B cell (primary cell): ENCODE results near the gene SLC7A6. TPM values are rescaled to one million over a fixed set of nuclear protein-coding genes. Genes with fewer than 3 reads are reported as not detected.

Source experiments
- ATAC-seq: fragments of 200-7000 bp; cut with Tn5 transposase; one replicate; pipeline ENCODE4 v1.10.0; 2021; ENCODE audit warnings: low read depth, mild to moderate bottlenecking, moderate number of reproducible peaks, moderate library complexity
- CTCF ChIA-PET: fragments of 350-600 bp; sonication (Branson Sonifier 250); formaldehyde crosslinking; loops from one replicate; lab custom pipeline; 2021; ENCODE audit warnings: antibody characterized with exemption, inconsistent platforms; lab: Charles Lee
- POLR2A ChIA-PET: fragments of 350-600 bp; sonication (Branson Sonifier 250); formaldehyde crosslinking; loops from one replicate; lab custom pipeline; 2021; ENCODE audit warnings: antibody characterized with exemption; lab: Charles Lee
- DNase-seq: peaks from one replicate; pipeline ENCODE4 v3.0.0; 2013
- H2AFZ ChIP-seq: 2 replicates; pipeline ENCODE4 v1.6.1; 2012; ENCODE audit warnings: mild to moderate bottlenecking, low read depth, low read length; ENCODE audit not compliant: insufficient read depth, poor library complexity, severe bottlenecking
- H3K27ac ChIP-seq, 2 donors: 1 replicate in 1 of 2; 2 replicates in 1 of 2; pipeline ENCODE4 v1.5.1; 2012 to 2013; ENCODE audit warnings: low read length in 2 of 2, mild to moderate bottlenecking in 2 of 2, moderate library complexity in 1 of 2
- H3K27me3 ChIP-seq, 4 experiments: fragments of 200-600 bp in 1 of 4; sonication (generic) in 1 of 4; replicated peaks in 1 of 4; 1 replicate in 2 of 4; 2 replicates in 2 of 4; pipeline versions ENCODE4 v1.6.1 to v1.7.0; 2013 to 2016; ENCODE audit warnings: low read length in 3 of 4, mild to moderate bottlenecking in 2 of 4, mixed read lengths in 1 of 4, moderate library complexity in 1 of 4; ENCODE audit not compliant: insufficient read depth in 4 of 4, control insufficient read depth in 3 of 4; ENCODE audit errors: control extremely low read depth in 1 of 4
- H3K36me3 ChIP-seq, 2 experiments: replicated peaks in 1 of 2; 1 replicate in 1 of 2; 2 replicates in 1 of 2; pipeline versions ENCODE4 v1.6.1 to v1.7.1; 2013; ENCODE audit warnings: low read length in 1 of 2; ENCODE audit not compliant: insufficient read depth in 2 of 2, control insufficient read depth in 1 of 2; ENCODE audit errors: control extremely low read depth in 1 of 2, extremely low read depth in 1 of 2
- H3K4me1 ChIP-seq, 2 donors: fragments of 200-600 bp in 1 of 2; sonication (generic) in 1 of 2; 1 replicate in 1 of 2; 2 replicates in 1 of 2; pipeline versions ENCODE4 v1.5.1 to v1.6.1; 2013 to 2017; ENCODE audit warnings: low read length in 2 of 2; ENCODE audit not compliant: control insufficient read depth in 2 of 2, insufficient read depth in 2 of 2
- H3K4me2 ChIP-seq: replicated peaks from 2 replicates; pipeline ENCODE3; 2012; ENCODE audit warnings: mild to moderate bottlenecking, low read depth, low read length; ENCODE audit not compliant: poor library complexity, severe bottlenecking
- H3K4me3 ChIP-seq, 5 experiments: fragments of 200-600 bp in 1 of 5; sonication (generic) in 1 of 5; 1 replicate in 3 of 5; 2 replicates in 2 of 5; pipeline versions ENCODE4 v1.5.1 to v1.7.0; 2011 to 2016; ENCODE audit warnings: low read length in 4 of 5, mild to moderate bottlenecking in 4 of 5, low read depth in 2 of 5, control low read depth in 1 of 5, moderate library complexity in 1 of 5; ENCODE audit not compliant: insufficient read depth in 1 of 5; ENCODE audit errors: control extremely low read depth in 1 of 5, extremely low read depth in 1 of 5
- H3K79me2 ChIP-seq: fragments of 200-600 bp; sonication (generic); one replicate; pipeline ENCODE4 v1.6.0; 2016; ENCODE audit warnings: low read length; ENCODE audit not compliant: control insufficient read depth, insufficient read depth
- H3K9ac ChIP-seq: fragments of 200-600 bp; sonication (generic); 2 replicates; pipeline ENCODE4 v1.6.1; 2017; ENCODE audit warnings: mild to moderate bottlenecking, low read length, moderate library complexity
- H3K9me3 ChIP-seq, 3 donors: one replicate each; pipeline versions ENCODE4 v1.6.1 to v1.7.1; 2013; ENCODE audit warnings: low read length in 2 of 3; ENCODE audit not compliant: control insufficient read depth in 2 of 3, insufficient read depth in 1 of 3; ENCODE audit errors: control extremely low read depth in 1 of 3
- H4K20me1 ChIP-seq: 2 replicates; pipeline ENCODE4 v1.6.0; 2012; ENCODE audit warnings: mild to moderate bottlenecking, low read length; ENCODE audit not compliant: insufficient read depth, control insufficient read depth, poor library complexity, severe bottlenecking
- H3K27ac Mint-ChIP-seq: one replicate; pipeline ENCODE4 v1.8.0; 2021; ENCODE audit warnings: mixed read lengths
- H3K27me3 Mint-ChIP-seq: one replicate; pipeline ENCODE4 v1.8.0; 2021; ENCODE audit warnings: mixed read lengths
- H3K4me1 Mint-ChIP-seq: one replicate; pipeline ENCODE4 v1.8.0; 2021; ENCODE audit warnings: mixed read lengths
- H3K4me3 Mint-ChIP-seq: one replicate; pipeline ENCODE4 v1.8.0; 2021; ENCODE audit warnings: mixed read lengths
- H3K9me3 Mint-ChIP-seq: one replicate; pipeline ENCODE4 v1.8.0; 2022; ENCODE audit warnings: mixed read lengths; ENCODE audit not compliant: insufficient read depth
- EZH2 ChIP-seq: IDR thresholded peaks from 2 replicates; pipeline ENCODE4 v1.6.1; 2012; ENCODE audit warnings: borderline replicate concordance, low read depth, mild to moderate bottlenecking, moderate library complexity, low read length; ENCODE audit not compliant: insufficient read depth, poor library complexity, severe bottlenecking
- WGBS: methylation state at CpG from one replicate; pipeline ENCODE4 v1.1.5; 2013; ENCODE audit warnings: missing lambda C conversion rate; ENCODE audit not compliant: insufficient coverage; 5-methylcytosine and 5-hydroxymethylcytosine counted together
- intact Hi-C: fragments of 100-400 bp; cut with micrococcal nuclease; formaldehyde crosslinking; loops from one replicate; pipeline ENCODE4 v1.10.0; 2022
- polyA plus RNA-seq: library from polyadenylated mRNA; depleted of rRNA; stranded (reverse); fragments of >200 nt; gene quantifications from 2 replicates; pipeline ENCODE4 v1.2.3, GENCODE V29; 2012
- total RNA-seq, 2 donors: library from RNA; stranded (reverse); fragments of 120-200 nt in 1 of 2; gene quantifications; 1 replicate in 1 of 2; 2 replicates in 1 of 2; pipeline versions ENCODE4 v1.2.3 to v1.2.4, GENCODE V29; 2013 to 2022
- TF ChIP-seq, protein P1 (sequence below): fragments of 200-600 bp; IDR thresholded peaks from one replicate; pipeline ENCODE4 v1.8.0; 2022; ENCODE audit warnings: antibody characterized with exemption, mild to moderate bottlenecking

Gene SLC7A6
- total and polyA plus RNA-seq, 2 donors (not counting 1 experiment from before 2014, with no cell fraction given) = 73.8 to 85.1 TPM

DNA sequence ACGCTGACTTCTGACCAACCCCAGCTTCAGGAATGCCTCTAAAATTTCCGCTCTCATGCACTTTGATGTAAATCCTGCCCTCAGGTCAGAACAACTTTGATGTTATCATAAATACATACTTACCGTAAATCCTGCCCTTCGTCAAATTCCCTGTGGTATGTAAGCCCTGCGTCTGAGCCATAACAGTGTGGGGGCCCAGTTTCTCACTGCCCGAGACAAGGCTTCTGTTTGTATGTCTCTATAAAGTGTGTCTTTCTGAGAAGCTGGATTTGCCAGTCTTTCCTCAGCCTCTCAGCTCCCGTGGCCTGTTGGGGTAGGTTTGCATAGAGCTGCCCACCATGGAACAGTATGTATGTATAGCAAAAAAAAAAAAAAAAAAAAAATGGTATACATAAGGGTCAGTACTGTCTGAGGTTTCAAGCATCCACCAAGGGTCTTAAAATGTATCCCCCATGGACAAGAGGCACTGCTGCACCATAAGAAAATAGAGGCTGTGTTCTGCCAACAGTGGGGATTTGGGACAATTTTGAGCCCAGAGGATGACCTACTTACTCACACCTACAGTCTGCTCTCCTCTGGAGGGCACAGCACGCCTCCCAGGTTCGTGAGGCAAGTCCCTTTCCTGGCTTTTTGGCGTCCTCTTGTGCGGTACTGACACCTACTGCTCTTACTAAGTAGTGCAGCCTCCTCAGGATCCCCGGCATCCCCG is 64.0 kb downstream of the SLC7A6 start:
- TF ChIP-seq, protein P1, sequence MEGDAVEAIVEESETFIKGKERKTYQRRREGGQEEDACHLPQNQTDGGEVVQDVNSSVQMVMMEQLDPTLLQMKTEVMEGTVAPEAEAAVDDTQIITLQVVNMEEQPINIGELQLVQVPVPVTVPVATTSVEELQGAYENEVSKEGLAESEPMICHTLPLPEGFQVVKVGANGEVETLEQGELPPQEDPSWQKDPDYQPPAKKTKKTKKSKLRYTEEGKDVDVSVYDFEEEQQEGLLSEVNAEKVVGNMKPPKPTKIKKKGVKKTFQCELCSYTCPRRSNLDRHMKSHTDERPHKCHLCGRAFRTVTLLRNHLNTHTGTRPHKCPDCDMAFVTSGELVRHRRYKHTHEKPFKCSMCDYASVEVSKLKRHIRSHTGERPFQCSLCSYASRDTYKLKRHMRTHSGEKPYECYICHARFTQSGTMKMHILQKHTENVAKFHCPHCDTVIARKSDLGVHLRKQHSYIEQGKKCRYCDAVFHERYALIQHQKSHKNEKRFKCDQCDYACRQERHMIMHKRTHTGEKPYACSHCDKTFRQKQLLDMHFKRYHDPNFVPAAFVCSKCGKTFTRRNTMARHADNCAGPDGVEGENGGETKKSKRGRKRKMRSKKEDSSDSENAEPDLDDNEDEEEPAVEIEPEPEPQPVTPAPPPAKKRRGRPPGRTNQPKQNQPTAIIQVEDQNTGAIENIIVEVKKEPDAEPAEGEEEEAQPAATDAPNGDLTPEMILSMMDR = peak; percentile 96
- TF ChIP-seq EZH2 = no peak
- no peak overlapping the region for H3K27ac Mint-ChIP-seq
- peaks cover 0 to 21% of the 10 kb centered on the region in 2 experiments for H3K36me3 ChIP-seq
- H3K27ac ChIP-seq = no peak overlapping the region
- POLR2A ChIA-PET = interaction anchor here (0.5 to 0.7 kb wide), 2 partner anchors 41 to 57 kb away, joined by 3 read pairs; no protein-coding TSS in a partner anchor
- no peaks in the 10 kb centered on the region for H3K9me3 Mint-ChIP-seq
- DNase-seq = peak; percentile 86
- H3K27me3 Mint-ChIP-seq = no peaks in the 10 kb centered on the region
- H3K27me3 ChIP-seq = no peaks in the 10 kb centered on the region
- no peaks in the 10 kb centered on the region for H4K20me1 ChIP-seq
- no peaks in the 10 kb centered on the region for H3K9me3 ChIP-seq
- no peak overlapping the region for H3K4me2 ChIP-seq
- H3K4me1 Mint-ChIP-seq = peaks cover 14% of the 10 kb centered on the region
- intact Hi-C loops = loop anchor here (1.0 to 2.0 kb wide), 4 partner anchors 18 to 91 kb away; partner anchors contain the start of gene SLC7A6OS
- peak; percentile 99 for ATAC-seq
- H2AFZ ChIP-seq = no peak overlapping the region
- H3K4me3 Mint-ChIP-seq = no peak overlapping the region
- H3K4me1 ChIP-seq = peaks cover 11 to 16% of the 10 kb centered on the region in 2 donors
- H3K4me3 ChIP-seq = no peak overlapping the region
- H3K9ac ChIP-seq = no peak overlapping the region
- peaks cover 2% of the 10 kb centered on the region for H3K79me2 ChIP-seq
- WGBS = 50% methylated on average over 8 of the region's 13 CpGs
- CTCF ChIA-PET = interaction anchor here (0.6 to 17.5 kb wide), 24 partner anchors 9 to 256 kb away, joined by 3 to 554 read pairs (median 6); partner anchors contain the start of genes ESRP2, PLA2G15, PRMT7 and SLC7A6

DNA sequence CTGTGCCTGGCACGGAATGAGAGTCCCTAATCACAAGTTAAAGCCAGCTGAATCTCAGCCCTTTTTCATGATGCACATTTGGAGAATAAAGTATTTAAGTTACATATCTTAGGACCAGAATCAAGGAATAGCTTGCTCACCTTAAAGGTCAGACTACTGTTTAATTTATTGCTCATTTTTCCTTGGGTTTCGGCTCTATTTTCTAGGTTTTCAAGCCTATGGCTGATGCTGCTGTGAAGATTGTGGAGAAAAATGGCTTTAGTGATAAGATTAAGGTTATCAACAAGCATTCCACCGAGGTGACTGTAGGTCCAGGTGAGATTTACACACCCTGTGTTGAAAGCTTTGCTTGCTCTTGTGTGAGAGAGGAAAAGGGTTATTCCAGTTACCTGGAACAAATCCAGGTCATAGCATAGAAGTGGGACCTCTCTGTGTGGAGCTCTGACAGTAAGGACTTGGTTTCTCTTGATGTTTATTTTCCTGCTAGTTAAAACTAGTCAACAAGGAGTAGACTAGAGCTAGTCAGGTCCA is 64.6 kb downstream of the SLC7A6 start:
- H3K4me2 ChIP-seq = no peak overlapping the region
- ATAC-seq = no peak
- H3K9ac ChIP-seq = no peak overlapping the region
- peaks cover 0 to 18% of the 10 kb centered on the region in 2 experiments for H3K36me3 ChIP-seq
- H3K9me3 ChIP-seq = no peaks in the 10 kb centered on the region
- Mint-ChIP-seq H3K4me1 (peaks cover 14% of the 10 kb centered on the region), H3K4me3 (no peak overlapping the region), H3K9me3 (no peaks in the 10 kb centered on the region), H3K27ac (no peak overlapping the region), H3K27me3 (no peaks in the 10 kb centered on the region)
- WGBS = 30% methylated on average over 1 of the region's 3 CpGs
- H3K27me3 ChIP-seq = no peaks in the 10 kb centered on the region
- ChIA-PET POLR2A (interaction anchor here (0.9 kb wide), 1 partner anchor 67 kb away, joined by 4 read pairs; no protein-coding TSS in a partner anchor), CTCF (interaction anchor here (0.9 to 17.5 kb wide), 21 partner anchors 10 to 257 kb away, joined by 3 to 554 read pairs (median 6); partner anchors contain the start of genes ESRP2, PLA2G15, PRMT7 and SLC7A6)
- no peak overlapping the region for H3K27ac ChIP-seq
- H2AFZ ChIP-seq = no peak overlapping the region
- no peak overlapping the region for H3K4me3 ChIP-seq
- intact Hi-C loops = loop anchor here (1.0 to 2.0 kb wide), 4 partner anchors 19 to 92 kb away; partner anchors contain the start of gene SLC7A6OS
- peaks cover 11 to 16% of the 10 kb centered on the region in 2 donors for H3K4me1 ChIP-seq
- H4K20me1 ChIP-seq = no peaks in the 10 kb centered on the region
- DNase-seq = no peak
- peaks cover 2% of the 10 kb centered on the region for H3K79me2 ChIP-seq
- TF ChIP-seq, protein P1 = peak; percentile 50
- no peak for TF ChIP-seq EZH2
